GM18498 (cell line): ENCODE results near the gene MRPL49.
"Not testable (repeated sequence)": the region's sequence is repeated elsewhere in the genome, so short reads cannot be mapped to it uniquely, and the experiment has no call there.

Experiments used
- ATAC-seq: cut with Tn5 transposase; IDR thresholded peaks from one replicate; pipeline ENCODE4 v1.9.1; 2021; ENCODE audit warnings: mild to moderate bottlenecking, moderate library complexity; ENCODE audit not compliant: unreplicated experiment

MRPL49 gene

GRCh38 chr11:65117206-65118096, 4.7 kb upstream of the MRPL49 start, which contains the start of gene ZNHIT2:
TSS of gene ZNHIT2 (minus strand) at chr11:65117701. CDS start at chr11:65117653, 48 bp downstream.
- peak; percentile 64 for ATAC-seq

GRCh38 chr11:65118097-65118837, 3.9 kb upstream of the MRPL49 start:
- no peak for ATAC-seq

GRCh38 chr11:65118891-65119669, 3.0 kb upstream of the MRPL49 start:
- not testable (repeated sequence) for ATAC-seq

- no peak for ATAC-seq
Observed at GRCh38 chr11:65119670-65119995, 2.5 kb upstream of the MRPL49 start.

GRCh38 chr11:65120831-65121230, 1.3 kb upstream of the MRPL49 start:
- ATAC-seq = no peak

- ATAC-seq = no peak
Observed at GRCh38 chr11:65121447-65121864, 665 bp upstream of the MRPL49 start.

GRCh38 chr11:65124480-65125196, 2.5 kb downstream of the MRPL49 start:
- ATAC-seq = no peak

- ATAC-seq = no peak
Observed at GRCh38 chr11:65125197-65126056, 3.3 kb downstream of the MRPL49 start.

- no peak for ATAC-seq
Observed at GRCh38 chr11:65126624-65127274, 4.6 kb downstream of the MRPL49 start.

- ATAC-seq = no peak
Observed at GRCh38 chr11:65127473-65128181, 5.5 kb downstream of the MRPL49 start.

- ATAC-seq = no peak
Observed at GRCh38 chr11:65128182-65129145, 6.3 kb downstream of the MRPL49 start.

- no peak for ATAC-seq
Observed at GRCh38 chr11:65129649-65130441, 7.7 kb downstream of the MRPL49 start.

GRCh38 chr11:65130631-65131416, 8.7 kb downstream of the MRPL49 start:
- ATAC-seq = no peak

- no peak for ATAC-seq
Observed at GRCh38 chr11:65131417-65131776, 9.3 kb downstream of the MRPL49 start.

GRCh38 chr11:65131895-65132237, 9.7 kb downstream of the MRPL49 start:
- ATAC-seq = no peak
